ENCODE measurements around the gene ASPHD2. TPM values are rescaled to one million over a fixed set of nuclear protein-coding genes. Genes with fewer than 3 reads are reported as not detected.
A peak's percentile ranks its signal among the peaks of the same experiment; 100 is the strongest.

ASPHD2 gene
- total RNA-seq, 1 donor from 2014 or later: 0.32 TPM

DNA sequence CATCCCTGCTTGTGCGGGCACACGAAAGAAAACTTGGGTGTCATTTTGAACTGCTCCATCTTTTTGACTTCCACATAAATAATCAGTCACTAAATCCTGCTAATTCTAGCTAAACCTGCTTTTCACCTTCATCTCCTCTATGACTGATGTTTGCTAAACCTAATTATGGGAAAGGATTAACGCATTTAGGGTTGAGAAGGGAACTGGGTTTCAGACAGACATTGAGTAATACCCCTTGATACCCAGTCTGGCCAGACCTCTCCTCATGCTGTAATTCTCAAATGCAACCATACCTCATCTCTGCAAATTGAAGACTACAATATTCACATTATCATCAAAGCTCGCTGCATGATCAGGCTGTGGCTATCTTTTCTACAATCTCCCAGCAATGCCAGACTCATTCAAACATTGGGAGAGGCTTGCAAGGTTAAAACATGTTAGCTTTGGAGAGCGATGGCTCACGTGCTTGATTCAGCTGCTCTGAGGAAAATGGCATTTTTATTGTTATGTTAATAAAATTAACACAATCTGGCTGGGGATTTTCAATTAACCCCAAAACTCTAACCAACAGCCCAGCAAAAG is 52.1 kb downstream of the ASPHD2 start:
- H3K27ac ChIP-seq: no peak overlapping the region

DNA sequence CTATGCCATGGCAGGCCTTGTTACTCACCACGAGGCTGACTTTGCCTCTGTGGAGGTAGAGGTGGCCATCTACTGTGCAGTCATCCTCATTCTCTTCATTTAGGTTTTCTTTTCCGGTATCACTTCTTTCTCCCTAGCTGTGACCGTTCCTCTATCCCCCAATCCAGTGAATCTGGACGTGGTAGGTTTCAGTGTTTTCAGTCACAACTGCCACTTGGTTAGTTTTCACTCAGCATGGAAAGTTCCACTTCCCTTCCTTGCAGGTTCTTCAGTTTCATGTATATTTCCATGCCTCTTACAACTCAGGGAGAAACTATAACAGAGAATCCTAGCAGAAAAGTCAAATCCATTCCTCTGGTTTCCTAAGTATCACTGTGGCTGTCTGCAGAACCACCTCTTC is 52.6 kb downstream of the ASPHD2 start:
- intact Hi-C loops (cut with DNase I): no loop called here
- Histone ChIP-seq H3K9me3 (no peaks in the 10 kb centered on the region), H3K4me3 (no peak overlapping the region), H3K27ac (no peak overlapping the region), H3K4me1 (peaks cover 6 to 16% of the 10 kb centered on the region in 2 donors), H3K36me3 (peaks cover 8 to 14% of the 10 kb centered on the region in 2 donors), H3K27me3 (no peaks in the 10 kb centered on the region)
- DNase-seq (ENCODE audit: low spot score in 2 of 2): no peak
- TF ChIP-seq, protein P1, sequence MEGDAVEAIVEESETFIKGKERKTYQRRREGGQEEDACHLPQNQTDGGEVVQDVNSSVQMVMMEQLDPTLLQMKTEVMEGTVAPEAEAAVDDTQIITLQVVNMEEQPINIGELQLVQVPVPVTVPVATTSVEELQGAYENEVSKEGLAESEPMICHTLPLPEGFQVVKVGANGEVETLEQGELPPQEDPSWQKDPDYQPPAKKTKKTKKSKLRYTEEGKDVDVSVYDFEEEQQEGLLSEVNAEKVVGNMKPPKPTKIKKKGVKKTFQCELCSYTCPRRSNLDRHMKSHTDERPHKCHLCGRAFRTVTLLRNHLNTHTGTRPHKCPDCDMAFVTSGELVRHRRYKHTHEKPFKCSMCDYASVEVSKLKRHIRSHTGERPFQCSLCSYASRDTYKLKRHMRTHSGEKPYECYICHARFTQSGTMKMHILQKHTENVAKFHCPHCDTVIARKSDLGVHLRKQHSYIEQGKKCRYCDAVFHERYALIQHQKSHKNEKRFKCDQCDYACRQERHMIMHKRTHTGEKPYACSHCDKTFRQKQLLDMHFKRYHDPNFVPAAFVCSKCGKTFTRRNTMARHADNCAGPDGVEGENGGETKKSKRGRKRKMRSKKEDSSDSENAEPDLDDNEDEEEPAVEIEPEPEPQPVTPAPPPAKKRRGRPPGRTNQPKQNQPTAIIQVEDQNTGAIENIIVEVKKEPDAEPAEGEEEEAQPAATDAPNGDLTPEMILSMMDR (IDR thresholded peaks at IDR 0.05): no peak

More for the DNA sequence above, 52.1 kb downstream of the ASPHD2 start:
- no peaks in the 10 kb centered on the region for H3K27me3 ChIP-seq
- intact Hi-C loops (cut with DNase I): no loop called here
- no peaks in the 10 kb centered on the region for H3K9me3 ChIP-seq
- H3K36me3 ChIP-seq: peaks cover 11 to 19% of the 10 kb centered on the region in 2 donors
- peaks cover 6 to 16% of the 10 kb centered on the region in 2 donors for H3K4me1 ChIP-seq
- TF ChIP-seq, protein P1 (IDR thresholded peaks at IDR 0.05): no peak
- no peak overlapping the region for H3K4me3 ChIP-seq
- no peak for DNase-seq (ENCODE audit: low spot score in 2 of 2)

DNA sequence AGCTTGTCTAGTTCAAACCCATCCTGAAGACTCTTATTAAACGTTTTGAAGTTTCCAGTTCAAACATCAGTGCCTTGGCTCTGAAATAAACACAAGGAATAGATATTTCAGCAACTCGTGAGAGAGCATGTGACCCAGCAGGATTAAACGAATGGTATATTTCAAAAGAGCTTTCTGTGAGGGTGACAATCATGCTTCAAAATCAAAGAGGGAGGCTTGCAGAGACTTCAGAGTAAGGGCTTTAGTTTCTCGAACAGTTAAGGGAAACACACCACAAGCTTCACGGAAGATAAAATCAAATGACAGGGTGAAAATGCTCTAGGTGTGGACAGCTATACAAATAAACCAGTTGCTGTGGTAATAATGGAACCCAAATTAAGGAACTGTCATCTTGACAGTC is 53.1 kb downstream of the ASPHD2 start:
- H3K4me3 ChIP-seq: peak overlapping the region in 1 of 2 donors; percentile 99
- peaks cover 4 to 11% of the 10 kb centered on the region in 2 donors for H3K36me3 ChIP-seq
- no peak for DNase-seq (ENCODE audit: low spot score in 2 of 2)
- no peak overlapping the region for H3K27ac ChIP-seq
- H3K27me3 ChIP-seq: no peaks in the 10 kb centered on the region
- intact Hi-C loops (cut with DNase I): no loop called here
- TF ChIP-seq, protein P1 (IDR thresholded peaks at IDR 0.05): no peak
- H3K9me3 ChIP-seq: no peaks in the 10 kb centered on the region
- H3K4me1 ChIP-seq: peaks cover 6 to 16% of the 10 kb centered on the region in 2 donors

DNA sequence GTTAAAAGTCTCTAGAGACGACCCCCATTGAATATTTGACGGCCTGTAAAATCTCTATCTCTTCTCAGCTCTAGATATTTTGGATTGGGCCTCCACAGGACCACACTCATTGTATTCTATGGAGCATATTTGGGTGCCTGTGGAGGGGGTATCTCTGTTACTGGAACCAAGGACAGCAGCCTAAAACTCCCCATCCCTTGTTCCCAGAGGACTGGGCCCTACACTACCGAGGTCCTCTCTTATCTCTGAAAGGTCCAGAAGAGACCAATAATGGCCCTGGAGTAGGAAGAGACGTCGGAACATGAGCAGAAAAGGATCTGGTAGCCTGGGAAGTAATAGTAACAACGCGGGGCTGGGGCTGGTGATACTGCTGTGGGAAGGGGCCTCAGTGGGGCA is 54.0 kb downstream of the ASPHD2 start:
- Histone ChIP-seq H3K4me3 (peak overlapping the region; percentile 90 to 99), H3K4me1 (peaks cover 6 to 16% of the 10 kb centered on the region in 2 donors)

DNA sequence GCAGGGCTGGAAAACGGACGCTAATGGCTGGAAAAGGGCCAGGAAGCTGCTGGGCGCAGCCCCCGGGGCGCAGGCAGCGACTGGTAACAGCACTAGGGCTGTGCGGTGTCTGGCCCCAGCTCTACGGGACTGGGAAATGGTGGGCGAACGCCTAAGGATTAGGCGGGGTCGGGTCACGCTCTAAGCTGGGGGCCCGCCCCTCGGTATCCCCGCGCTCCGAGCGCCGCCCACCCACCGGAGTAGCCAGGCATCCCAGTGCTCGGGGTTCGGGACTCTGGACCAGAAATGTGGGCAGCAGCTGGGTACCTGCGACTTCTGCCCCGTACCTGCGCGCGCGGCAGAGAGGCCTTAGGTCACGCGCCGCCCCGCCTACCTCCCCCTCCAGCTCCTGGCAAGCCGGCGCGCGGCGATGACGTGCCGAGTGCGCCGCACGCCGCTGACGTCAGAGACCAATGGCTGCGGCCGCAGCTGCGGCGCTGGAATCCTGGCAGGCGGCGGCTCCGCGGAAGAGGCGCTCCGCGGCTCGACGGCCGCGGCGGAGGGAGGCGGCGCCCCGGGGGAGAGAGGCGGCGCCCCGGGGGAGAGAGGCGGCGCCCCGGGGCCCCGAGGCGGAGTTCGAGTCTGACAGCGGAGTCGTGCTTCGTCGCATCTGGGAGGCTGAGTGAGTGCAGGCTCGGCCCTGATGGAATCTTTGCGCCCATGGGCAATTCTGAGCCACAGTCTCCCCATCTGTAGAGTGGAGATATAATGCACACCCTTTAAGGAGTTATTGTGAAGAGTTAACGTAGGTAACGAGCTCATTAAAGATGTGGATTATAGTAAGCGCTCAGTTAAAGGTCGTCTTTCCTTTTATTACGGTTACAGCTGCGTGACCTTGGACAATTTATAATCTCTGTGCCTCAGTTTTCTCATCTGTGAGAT is 54.6 kb downstream of the ASPHD2 start, which contains the start of the genes HPS4 and SRRD:
TSS of gene HPS4 (minus strand) at position 345 of the 921 bp plus-strand sequence. CDS start 2,021 bp downstream, outside the sequence.
TSS of gene SRRD (plus strand) at position 439 of the 921 bp plus-strand sequence. CDS start at position 453, 14 bp downstream.
- H3K4me1 ChIP-seq: peaks cover 6 to 16% of the 10 kb centered on the region in 2 donors
- H3K9me3 ChIP-seq: no peaks in the 10 kb centered on the region
- peak within 1 kb of the TSS; percentile 95 to 96 for H3K27ac ChIP-seq
- peak; percentile 45 to 94 for DNase-seq (ENCODE audit: low spot score in 2 of 2)
- peaks cover 7 to 17% of the 10 kb centered on the region in 2 donors for H3K36me3 ChIP-seq
- TF ChIP-seq, protein P1 (IDR thresholded peaks at IDR 0.05): no peak
- H3K4me3 ChIP-seq: peak within 1 kb of the TSS; percentile 90 to 99
- intact Hi-C loops (cut with DNase I): loop anchor here (1.0 kb wide), 2 partner anchors 29 to 107 kb away; partner anchors contain the start of genes TFIP11 and TPST2
- H3K27me3 ChIP-seq: no peaks in the 10 kb centered on the region

More for the DNA sequence above, 54.0 kb downstream of the ASPHD2 start:
- Histone ChIP-seq H3K9me3 (no peaks in the 10 kb centered on the region), H3K36me3 (peaks cover under 1 to 11% of the 10 kb centered on the region in 2 donors), H3K27ac (peak overlapping the region; percentile 95 to 96), H3K27me3 (no peaks in the 10 kb centered on the region)
- intact Hi-C loops (cut with DNase I): loop anchor here (1.0 kb wide), 2 partner anchors 29 to 107 kb away; partner anchors contain the start of genes TFIP11 and TPST2
- TF ChIP-seq, protein P1 (IDR thresholded peaks at IDR 0.05): no peak
- DNase-seq (ENCODE audit: low spot score in 2 of 2): no peak

Measured in ascending aorta (tissue), 2 donors.